H1 (cell line): ENCODE data around the gene ITPKA. TPM values are rescaled to one million over a fixed set of nuclear protein-coding genes. Genes with fewer than 3 reads are reported as not detected.

Source experiments
- CHD2 ChIP-seq: IDR thresholded peaks from 2 replicates; pipeline ENCODE4 v1.6.1; 2012; ENCODE audit warnings: low read length, improper control_type of control experiment
- POU5F1 ChIP-seq: IDR thresholded peaks from 2 replicates; pipeline ENCODE4 v1.6.1; 2011; ENCODE audit warnings: low read depth, mild to moderate bottlenecking, low read length, moderate library complexity
- TEAD4 ChIP-seq: IDR thresholded peaks from 2 replicates; pipeline ENCODE4 v1.6.1; 2012; ENCODE audit warnings: low read depth, low read length, inconsistent platforms, mixed read lengths
- polyA plus RNA-seq, 7 experiments: library from polyadenylated mRNA; depleted of rRNA in 3 of 7; stranded (reverse) in 5 of 7; unstranded in 2 of 7; fragments of >200 nt in 5 of 7; fragments of 200-250 nt in 2 of 7; gene quantifications; 1 replicate in 5 of 7; 2 replicates in 1 of 7; 4 replicates in 1 of 7; pipeline versions ENCODE4 v1.2.1 to v1.2.3, GENCODE V29; 2011 to 2013; ENCODE audit warnings: missing spikeins in 2 of 7, mixed read lengths in 2 of 7
- total RNA-seq: library from RNA; stranded (reverse); fragmentation: NEBNext Ultra II Directional; extraction: Animal tissue kit (Norgen Biotek cat#: 25700); gene quantifications from 2 replicates; pipeline ENCODE4 v1.2.1, GENCODE V29; 2021

The ITPKA gene
- total and polyA plus RNA-seq, 2 of the 8 experiments (the other 6 are each of a cell fraction or from before 2014, with no cell fraction given): 0.39 to 0.99 TPM

- TF ChIP-seq TEAD4 (no peak), POU5F1 (no peak), CHD2 (no peak)
Observed at GRCh38 chr15:41489641-41490040, 4.0 kb upstream of the ITPKA start (continued).
